ENCODE data around the gene SFTA2. TPM values are rescaled to one million over a fixed set of nuclear protein-coding genes. Genes with fewer than 3 reads are reported as not detected.

Gene SFTA2
- polyA plus RNA-seq, 2 of the 4 experiments (the other 2 are of a cell fraction) = not detected

DNA sequence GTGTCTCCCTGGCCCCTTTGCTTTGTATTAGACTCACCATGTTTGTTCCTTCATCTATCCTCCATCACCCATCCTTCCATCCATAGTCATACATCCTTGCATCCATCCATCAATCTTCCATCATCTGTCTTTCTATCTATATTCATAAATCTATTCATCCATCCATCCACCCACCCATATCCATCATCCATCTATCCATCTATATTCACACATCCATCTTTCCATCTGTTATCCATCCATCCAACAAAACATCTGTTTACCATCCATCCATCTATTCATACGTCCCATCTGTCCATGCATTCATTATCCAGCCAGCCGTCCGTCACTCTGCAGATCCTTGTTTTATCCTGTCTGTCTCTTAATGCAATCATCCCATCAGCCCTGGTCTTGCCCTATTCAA is 37.0 kb downstream of the SFTA2 start (continued):
- TF ChIP-seq CBX2 (IDR thresholded peaks at IDR 0.05; ENCODE audit: borderline replicate concordance, low read depth) (no peak), EHMT2 (IDR thresholded peaks at IDR 0.05; ENCODE audit: low read depth) (no peak), HOXB13 (CRISPR knock-in tag; IDR thresholded peaks at IDR 0.05; ENCODE audit: low read depth) (no peak)
- TF ChIP-seq, protein P1, sequence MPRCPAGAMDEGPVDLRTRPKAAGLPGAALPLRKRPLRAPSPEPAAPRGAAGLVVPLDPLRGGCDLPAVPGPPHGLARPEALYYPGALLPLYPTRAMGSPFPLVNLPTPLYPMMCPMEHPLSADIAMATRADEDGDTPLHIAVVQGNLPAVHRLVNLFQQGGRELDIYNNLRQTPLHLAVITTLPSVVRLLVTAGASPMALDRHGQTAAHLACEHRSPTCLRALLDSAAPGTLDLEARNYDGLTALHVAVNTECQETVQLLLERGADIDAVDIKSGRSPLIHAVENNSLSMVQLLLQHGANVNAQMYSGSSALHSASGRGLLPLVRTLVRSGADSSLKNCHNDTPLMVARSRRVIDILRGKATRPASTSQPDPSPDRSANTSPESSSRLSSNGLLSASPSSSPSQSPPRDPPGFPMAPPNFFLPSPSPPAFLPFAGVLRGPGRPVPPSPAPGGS (IDR thresholded peaks at IDR 0.05) = no peak

DNA sequence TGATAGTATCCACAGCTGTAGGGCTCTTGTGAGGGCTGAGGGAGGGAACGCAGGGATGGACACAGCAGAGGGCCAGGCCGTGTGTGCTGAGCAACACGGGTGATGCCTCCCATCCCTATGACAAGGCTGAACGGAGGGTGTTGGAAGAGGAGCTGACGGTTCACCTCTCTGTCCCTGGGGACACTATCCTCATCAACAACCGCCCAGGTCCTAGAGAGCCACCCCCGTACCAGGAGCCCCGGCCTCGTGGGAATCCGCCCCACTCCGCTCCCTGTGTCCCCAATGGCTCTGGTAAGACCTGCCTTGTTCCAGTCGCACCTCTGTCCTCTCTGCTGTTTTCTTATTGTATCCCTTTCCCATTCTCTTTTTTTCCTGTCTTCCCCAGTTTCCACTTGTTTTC is 37.6 kb downstream of the SFTA2 start:
- Histone ChIP-seq H3K9me3 (no peaks in the 10 kb centered on the region), H3K4me1 (no peaks in the 10 kb centered on the region), H3K4me3 (no peak overlapping the region), H3K4me2 (no peak overlapping the region), H3K27ac (no peak overlapping the region)
- ATAC-seq (no peak), FAIRE-seq (no peak), DNase-seq (ENCODE audit: low read depth in 1 of 2, low spot score in 1 of 2) (no peak)
- ChIA-PET CTCF (interaction anchor here (0.7 kb wide), 1 partner anchor 347 kb away, joined by 6 read pairs; no protein-coding TSS in a partner anchor), POLR2A (no interaction called here)
- TF ChIP-seq RAD21 (conservative IDR thresholded peaks at IDR 0.05 in 1 of 2, IDR thresholded peaks at IDR 0.05 in 1 of 2) (no peak), CBX2 (IDR thresholded peaks at IDR 0.05; ENCODE audit: borderline replicate concordance, low read depth) (no peak), HDAC2 (IDR thresholded peaks at IDR 0.05) (no peak), EP300 (IDR thresholded peaks at IDR 0.05) (no peak), KDM5A (IDR thresholded peaks at IDR 0.05) (no peak), HEYL (CRISPR knock-in tag; IDR thresholded peaks at IDR 0.05) (no peak), HOXA7 (CRISPR knock-in tag; IDR thresholded peaks at IDR 0.05) (no peak), CHD4 (IDR thresholded peaks at IDR 0.05; ENCODE audit: borderline replicate concordance) (no peak), EHMT2 (IDR thresholded peaks at IDR 0.05; ENCODE audit: low read depth) (no peak), MAZ (IDR thresholded peaks at IDR 0.05; ENCODE audit: borderline replicate concordance, low read depth, low read length) (no peak), ESRRA (IDR thresholded peaks at IDR 0.05; ENCODE audit: borderline replicate concordance, low read length) (no peak), MAFK (IDR thresholded peaks at IDR 0.05; ENCODE audit: partially characterized antibody) (no peak)
- TF ChIP-seq, protein P2, sequence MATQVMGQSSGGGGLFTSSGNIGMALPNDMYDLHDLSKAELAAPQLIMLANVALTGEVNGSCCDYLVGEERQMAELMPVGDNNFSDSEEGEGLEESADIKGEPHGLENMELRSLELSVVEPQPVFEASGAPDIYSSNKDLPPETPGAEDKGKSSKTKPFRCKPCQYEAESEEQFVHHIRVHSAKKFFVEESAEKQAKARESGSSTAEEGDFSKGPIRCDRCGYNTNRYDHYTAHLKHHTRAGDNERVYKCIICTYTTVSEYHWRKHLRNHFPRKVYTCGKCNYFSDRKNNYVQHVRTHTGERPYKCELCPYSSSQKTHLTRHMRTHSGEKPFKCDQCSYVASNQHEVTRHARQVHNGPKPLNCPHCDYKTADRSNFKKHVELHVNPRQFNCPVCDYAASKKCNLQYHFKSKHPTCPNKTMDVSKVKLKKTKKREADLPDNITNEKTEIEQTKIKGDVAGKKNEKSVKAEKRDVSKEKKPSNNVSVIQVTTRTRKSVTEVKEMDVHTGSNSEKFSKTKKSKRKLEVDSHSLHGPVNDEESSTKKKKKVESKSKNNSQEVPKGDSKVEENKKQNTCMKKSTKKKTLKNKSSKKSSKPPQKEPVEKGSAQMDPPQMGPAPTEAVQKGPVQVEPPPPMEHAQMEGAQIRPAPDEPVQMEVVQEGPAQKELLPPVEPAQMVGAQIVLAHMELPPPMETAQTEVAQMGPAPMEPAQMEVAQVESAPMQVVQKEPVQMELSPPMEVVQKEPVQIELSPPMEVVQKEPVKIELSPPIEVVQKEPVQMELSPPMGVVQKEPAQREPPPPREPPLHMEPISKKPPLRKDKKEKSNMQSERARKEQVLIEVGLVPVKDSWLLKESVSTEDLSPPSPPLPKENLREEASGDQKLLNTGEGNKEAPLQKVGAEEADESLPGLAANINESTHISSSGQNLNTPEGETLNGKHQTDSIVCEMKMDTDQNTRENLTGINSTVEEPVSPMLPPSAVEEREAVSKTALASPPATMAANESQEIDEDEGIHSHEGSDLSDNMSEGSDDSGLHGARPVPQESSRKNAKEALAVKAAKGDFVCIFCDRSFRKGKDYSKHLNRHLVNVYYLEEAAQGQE (IDR thresholded peaks at IDR 0.05) = no peak
- WGBS (ENCODE audit: missing lambda C conversion rate) = 88% methylated on average over 12 of the region's 12 CpGs

DNA sequence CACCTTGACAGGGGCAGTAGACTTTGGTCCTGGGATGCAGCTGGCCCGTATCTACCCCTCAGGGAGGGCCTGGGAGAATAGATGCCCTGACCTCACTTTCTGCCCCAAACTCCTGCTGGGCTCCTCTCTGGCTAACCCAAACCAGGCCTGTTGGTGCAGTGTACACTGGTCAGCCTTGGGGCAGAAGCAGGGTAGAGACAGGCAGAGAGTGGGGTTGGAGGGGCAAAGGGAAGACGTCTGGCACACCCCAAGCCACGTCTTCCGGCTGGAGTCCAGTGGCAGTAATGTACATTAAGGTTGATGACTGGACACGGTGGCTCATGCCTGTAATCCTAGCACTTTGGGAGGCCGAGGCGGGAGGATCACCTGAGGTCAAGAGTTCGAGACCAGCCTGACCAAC is 38.3 kb downstream of the SFTA2 start:
- FAIRE-seq (no peak), DNase-seq (ENCODE audit: low read depth in 1 of 2, low spot score in 1 of 2) (no peak), ATAC-seq (no peak)
- peaks cover under 1% of the 10 kb centered on the region; the same call in 2 of the 3 replicates for H3K4me1 ChIP-seq
- H3K4me2 ChIP-seq = no peak overlapping the region
- H3K27ac ChIP-seq = no peak overlapping the region
- H3K9me3 ChIP-seq = no peaks in the 10 kb centered on the region
- CTCF ChIA-PET = interaction anchor here (0.6 kb wide), 1 partner anchor 11 kb away, joined by 4 read pairs; no protein-coding TSS in a partner anchor
- WGBS (ENCODE audit: missing lambda C conversion rate) = 96% methylated on average over 7 of the region's 8 CpGs
- H3K4me3 ChIP-seq = no peak overlapping the region
- POLR2A ChIA-PET = no interaction called here
- no peak for TF ChIP-seq NPAS2 (CRISPR knock-in tag; IDR thresholded peaks at IDR 0.05; ENCODE audit: borderline replicate concordance)
- TF ChIP-seq, protein P3, sequence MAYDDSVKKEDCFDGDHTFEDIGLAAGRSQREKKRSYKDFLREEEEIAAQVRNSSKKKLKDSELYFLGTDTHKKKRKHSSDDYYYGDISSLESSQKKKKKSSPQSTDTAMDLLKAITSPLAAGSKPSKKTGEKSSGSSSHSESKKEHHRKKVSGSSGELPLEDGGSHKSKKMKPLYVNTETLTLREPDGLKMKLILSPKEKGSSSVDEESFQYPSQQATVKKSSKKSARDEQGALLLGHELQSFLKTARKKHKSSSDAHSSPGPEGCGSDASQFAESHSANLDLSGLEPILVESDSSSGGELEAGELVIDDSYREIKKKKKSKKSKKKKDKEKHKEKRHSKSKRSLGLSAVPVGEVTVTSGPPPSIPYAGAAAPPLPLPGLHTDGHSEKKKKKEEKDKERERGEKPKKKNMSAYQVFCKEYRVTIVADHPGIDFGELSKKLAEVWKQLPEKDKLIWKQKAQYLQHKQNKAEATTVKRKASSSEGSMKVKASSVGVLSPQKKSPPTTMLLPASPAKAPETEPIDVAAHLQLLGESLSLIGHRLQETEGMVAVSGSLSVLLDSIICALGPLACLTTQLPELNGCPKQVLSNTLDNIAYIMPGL (CRISPR knock-in tag; IDR thresholded peaks at IDR 0.05; ENCODE audit: borderline replicate concordance) = no peak
- TF ChIP-seq RCOR1 (IDR thresholded peaks at IDR 0.05; ENCODE audit: low read depth, low read length) = no peak
- TF ChIP-seq, protein P4, sequence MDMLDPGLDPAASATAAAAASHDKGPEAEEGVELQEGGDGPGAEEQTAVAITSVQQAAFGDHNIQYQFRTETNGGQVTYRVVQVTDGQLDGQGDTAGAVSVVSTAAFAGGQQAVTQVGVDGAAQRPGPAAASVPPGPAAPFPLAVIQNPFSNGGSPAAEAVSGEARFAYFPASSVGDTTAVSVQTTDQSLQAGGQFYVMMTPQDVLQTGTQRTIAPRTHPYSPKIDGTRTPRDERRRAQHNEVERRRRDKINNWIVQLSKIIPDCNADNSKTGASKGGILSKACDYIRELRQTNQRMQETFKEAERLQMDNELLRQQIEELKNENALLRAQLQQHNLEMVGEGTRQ (IDR thresholded peaks at IDR 0.05) = no peak
- no peak for TF ChIP-seq HEYL (CRISPR knock-in tag; IDR thresholded peaks at IDR 0.05)
- no peak for TF ChIP-seq HDAC2 (IDR thresholded peaks at IDR 0.05)
- TF ChIP-seq, protein P2 (IDR thresholded peaks at IDR 0.05) = no peak
- TF ChIP-seq KDM1A (IDR thresholded peaks at IDR 0.05; ENCODE audit: low read depth) = no peak
- TF ChIP-seq FOXS1 (CRISPR knock-in tag; IDR thresholded peaks at IDR 0.05) = no peak
- TF ChIP-seq JUN (IDR thresholded peaks at IDR 0.05) = no peak
- no peak for TF ChIP-seq POLR2AphosphoS2 (conservative IDR thresholded peaks at IDR 0.05; ENCODE audit: low read length)

Measured in A549 (cell line).